ENCODE measurements around the gene MUC4.
"Not testable (repeated sequence)": the region's sequence is repeated elsewhere in the genome, so short reads cannot be mapped to it uniquely, and the experiment has no call there.

MUC4 gene

GRCh38 chr3:195777975-195778374 lies 33.8 kb downstream of the MUC4 start:
- no peak for DNase-seq

GRCh38 chr3:195774917-195775316 lies 36.8 kb downstream of the MUC4 start:
- no peak for DNase-seq

- DNase-seq, result no peak
These were observed 37.7 kb downstream of the MUC4 start for GRCh38 chr3:195773956-195774537.

GRCh38 chr3:195771646-195772300 lies 40.0 kb downstream of the MUC4 start:
- DNase-seq, result no peak

- DNase-seq, result not testable (repeated sequence)
These were observed 40.7 kb downstream of the MUC4 start for GRCh38 chr3:195770841-195771645.

- DNase-seq, result no peak
These were observed 41.5 kb downstream of the MUC4 start for GRCh38 chr3:195770081-195770840.

GRCh38 chr3:195769551-195769950 lies 42.2 kb downstream of the MUC4 start:
- DNase-seq, result no peak

GRCh38 chr3:195768831-195769303 lies 42.9 kb downstream of the MUC4 start:
- DNase-seq, result no peak

- DNase-seq, result no peak
These were observed 43.3 kb downstream of the MUC4 start for GRCh38 chr3:195768414-195768813.

GRCh38 chr3:195767792-195768191 lies 43.9 kb downstream of the MUC4 start:
- no peak for DNase-seq

- DNase-seq, result no peak
These were observed 45.1 kb downstream of the MUC4 start for GRCh38 chr3:195766671-195767070.

- DNase-seq, result no peak
These were observed 46.6 kb downstream of the MUC4 start for GRCh38 chr3:195764961-195765706.

- DNase-seq, result no peak
These were observed 47.6 kb downstream of the MUC4 start for GRCh38 chr3:195763843-195764825.

- DNase-seq, result no peak
These were observed 48.5 kb downstream of the MUC4 start for GRCh38 chr3:195763076-195763830.

- DNase-seq, result no peak
These were observed 49.1 kb downstream of the MUC4 start for GRCh38 chr3:195762611-195763010.

- DNase-seq, result no peak
These were observed 49.5 kb downstream of the MUC4 start for GRCh38 chr3:195762249-195762585.

- no peak for DNase-seq
These were observed 50.0 kb downstream of the MUC4 start for GRCh38 chr3:195761567-195762248.

- DNase-seq, result no peak
These were observed 50.6 kb downstream of the MUC4 start for GRCh38 chr3:195761123-195761566.

GRCh38 chr3:195760345-195761122 lies 51.2 kb downstream of the MUC4 start:
- no peak for DNase-seq

All from NCI-H1436 treated with DMSO at 0.1 percent for 48 hours (cell line).